NCI-H128 (cell line): ENCODE data around the gene SLC9A8.

ENCODE experiments used
- DNase-seq: peaks from one replicate; lab custom pipeline; 2025; ENCODE audit not compliant: unreplicated experiment; lab: John Stamatoyannopoulos, UW

The SLC9A8 gene

GRCh38 chr20:49811825-49812506 is 662 bp upstream of the SLC9A8 start:
- DNase-seq, result no peak

DNA sequence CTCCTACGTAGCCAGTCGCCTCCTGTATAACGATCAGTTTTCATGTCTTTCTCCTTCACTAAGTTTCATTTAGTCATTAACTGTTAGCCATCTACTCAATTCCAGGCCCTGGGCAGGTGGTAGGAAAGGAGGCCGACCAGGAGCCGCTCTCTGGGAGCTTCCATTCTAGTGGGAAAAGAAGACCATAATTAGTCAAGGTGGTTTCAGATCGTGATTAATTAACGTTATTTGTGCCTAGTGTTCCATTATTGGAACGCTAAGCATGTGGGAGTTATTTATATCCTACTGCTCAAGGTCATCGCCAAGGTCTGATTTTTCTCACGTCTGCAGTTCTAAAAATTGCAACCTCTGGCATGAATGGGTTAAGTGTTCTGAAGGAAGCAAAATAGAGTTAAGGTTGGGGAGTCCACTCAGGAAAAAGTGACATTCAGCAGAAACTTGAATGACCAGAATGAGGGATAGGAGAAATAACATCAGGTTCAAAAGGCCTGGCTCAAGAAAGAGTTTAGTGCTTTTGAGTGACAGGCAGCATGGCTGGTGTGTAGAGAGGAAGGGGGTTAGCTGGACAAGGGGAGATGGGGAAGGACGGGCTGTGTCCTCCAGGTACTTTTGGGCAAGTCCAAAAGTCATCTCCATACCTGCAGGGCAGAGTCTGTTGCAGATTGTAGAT is 812 bp downstream of the SLC9A8 start:
- no peak for DNase-seq

DNA sequence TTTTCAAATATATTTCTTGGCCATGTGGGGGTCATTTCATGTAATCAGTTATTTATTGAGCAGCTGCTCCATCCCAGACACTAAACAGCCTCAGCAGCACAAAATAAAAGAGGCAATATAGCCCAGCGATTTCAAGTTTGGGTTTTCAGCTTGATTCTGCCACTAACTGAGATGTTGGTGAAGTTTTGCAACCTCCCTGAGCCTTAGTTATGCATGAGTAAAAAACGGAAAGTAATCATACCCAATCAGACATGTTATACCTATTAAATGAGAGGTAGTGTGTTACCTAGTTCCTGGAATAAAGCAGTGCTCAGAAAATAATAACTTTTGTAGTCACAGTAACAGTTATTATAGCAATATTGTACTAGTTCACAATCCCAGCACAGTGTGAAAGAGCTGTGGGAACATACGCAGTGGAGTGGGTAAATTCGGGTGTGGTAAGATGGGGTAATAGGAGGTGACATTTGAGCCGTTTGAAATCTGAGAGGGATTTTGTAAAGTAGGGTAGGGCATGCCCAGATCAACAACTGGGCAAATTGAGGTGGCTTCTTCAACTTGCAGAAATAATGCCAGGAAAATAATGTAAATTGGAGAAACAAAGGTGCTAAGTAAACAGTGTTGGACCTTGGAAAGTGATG is 1.5 kb downstream of the SLC9A8 start:
- DNase-seq, result no peak

- DNase-seq, result no peak
Measured at GRCh38 chr20:49818816-49819215, 6.2 kb downstream of the SLC9A8 start.

DNA sequence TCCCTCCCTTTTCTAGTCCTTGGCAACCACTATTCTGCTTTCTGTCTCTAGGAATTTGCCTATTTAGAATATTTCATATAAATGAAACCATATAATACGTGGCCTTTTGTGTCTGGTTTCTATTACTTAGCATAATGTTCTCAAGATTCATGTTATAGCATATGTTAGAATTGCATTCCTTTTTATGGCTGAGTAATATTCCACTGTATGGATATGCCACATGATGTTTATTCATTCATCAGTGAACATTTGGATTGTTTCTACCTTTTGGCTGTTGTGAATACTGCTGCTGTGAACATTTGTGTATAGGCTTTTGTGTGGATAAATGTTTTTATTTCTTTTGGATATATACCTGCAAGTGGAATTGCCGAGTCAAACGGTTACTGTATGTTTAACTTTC is 7.1 kb downstream of the SLC9A8 start:
- no peak for DNase-seq

DNA sequence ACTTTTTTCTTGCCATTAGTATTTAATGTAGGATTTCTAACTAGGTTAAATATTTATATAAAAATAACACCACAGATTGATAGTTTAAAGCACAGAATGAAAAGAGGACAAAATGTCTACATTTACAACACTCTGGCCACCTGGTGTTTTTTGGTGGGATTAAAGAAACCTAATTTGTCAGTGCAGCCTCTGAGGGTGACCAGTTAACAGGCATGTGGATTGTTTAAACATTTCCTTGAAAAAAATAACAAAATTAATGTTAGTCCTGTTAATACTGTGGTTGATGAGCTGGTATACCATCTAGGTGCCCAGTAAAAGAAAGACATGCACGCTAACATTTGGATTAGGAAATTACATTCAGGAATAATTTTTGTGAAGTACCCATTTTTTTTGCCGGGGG is 8.8 kb downstream of the SLC9A8 start:
- no peak for DNase-seq

DNA sequence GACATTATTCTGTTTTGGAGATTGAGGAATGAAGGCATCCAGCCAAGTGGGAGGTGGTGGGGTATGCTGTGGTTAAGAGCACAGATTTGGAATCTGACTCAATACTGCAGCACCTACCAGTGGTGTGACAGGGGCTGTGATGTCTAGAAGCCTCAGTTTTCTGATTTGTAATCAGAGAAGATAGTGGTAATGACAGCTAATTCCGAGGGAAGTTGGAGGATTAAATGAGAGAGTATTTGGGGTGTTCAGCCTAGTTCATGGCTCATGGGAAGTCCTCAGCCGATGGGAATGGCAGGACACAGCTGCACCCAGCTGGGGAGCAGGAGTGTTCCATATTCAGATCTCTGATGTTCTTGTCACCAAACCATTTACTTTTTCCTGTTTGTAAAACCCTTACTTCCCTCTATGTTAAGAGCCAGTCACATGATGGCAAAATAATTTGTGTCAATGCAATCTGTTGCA is 9.3 kb downstream of the SLC9A8 start:
- no peak for DNase-seq

GRCh38 chr20:49823152-49823847 is 10.7 kb downstream of the SLC9A8 start:
- no peak for DNase-seq

DNA sequence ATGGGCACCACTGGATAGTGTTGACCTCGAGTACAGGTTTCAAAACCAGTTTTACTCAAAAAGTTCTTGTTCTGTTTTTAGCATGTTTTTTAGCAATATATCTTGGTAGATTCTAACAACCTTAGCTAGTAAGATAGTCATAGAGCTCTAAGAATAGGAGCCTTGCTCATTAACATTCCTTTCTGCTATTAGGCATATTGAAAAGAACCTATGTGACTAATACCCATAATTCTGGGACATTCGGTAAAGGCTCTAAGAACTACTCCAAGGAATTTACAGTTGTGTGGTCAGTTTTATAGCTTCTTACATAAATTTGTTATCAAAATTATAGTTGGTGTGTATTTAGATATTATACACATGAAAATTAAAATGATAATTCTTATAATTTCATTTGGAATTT is 11.6 kb downstream of the SLC9A8 start:
- no peak for DNase-seq

DNA sequence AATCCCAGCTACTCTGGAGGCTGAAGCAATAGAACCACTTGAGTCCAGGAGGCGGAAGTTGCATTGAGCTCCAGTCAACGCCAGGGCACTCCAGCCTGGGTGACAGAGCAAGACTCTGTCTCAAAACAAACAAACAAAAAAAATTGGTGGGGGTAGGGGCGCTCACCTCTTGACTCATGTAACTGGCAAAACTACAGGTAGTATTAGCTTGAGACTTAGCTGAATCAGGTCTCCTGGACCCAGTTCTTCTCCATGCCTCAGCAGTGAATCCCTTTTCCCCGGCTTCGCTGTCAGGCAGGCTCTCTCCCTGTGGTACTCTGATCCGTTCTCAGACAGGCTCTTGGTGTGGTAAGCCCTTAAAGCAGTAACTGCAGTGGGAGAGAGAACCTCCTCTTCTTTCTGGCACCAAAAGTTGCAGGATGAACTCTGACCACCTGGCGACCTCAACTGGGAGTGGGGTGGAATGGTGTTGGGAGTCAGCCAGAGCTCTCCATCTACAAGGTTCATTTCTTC is 12.9 kb downstream of the SLC9A8 start:
- DNase-seq, result no peak

GRCh38 chr20:49831022-49831769 is 18.6 kb downstream of the SLC9A8 start:
- no peak for DNase-seq

- DNase-seq, result no peak
Measured at GRCh38 chr20:49831770-49832631, 19.4 kb downstream of the SLC9A8 start.

GRCh38 chr20:49832632-49833327 is 20.2 kb downstream of the SLC9A8 start:
- DNase-seq, result no peak

DNA sequence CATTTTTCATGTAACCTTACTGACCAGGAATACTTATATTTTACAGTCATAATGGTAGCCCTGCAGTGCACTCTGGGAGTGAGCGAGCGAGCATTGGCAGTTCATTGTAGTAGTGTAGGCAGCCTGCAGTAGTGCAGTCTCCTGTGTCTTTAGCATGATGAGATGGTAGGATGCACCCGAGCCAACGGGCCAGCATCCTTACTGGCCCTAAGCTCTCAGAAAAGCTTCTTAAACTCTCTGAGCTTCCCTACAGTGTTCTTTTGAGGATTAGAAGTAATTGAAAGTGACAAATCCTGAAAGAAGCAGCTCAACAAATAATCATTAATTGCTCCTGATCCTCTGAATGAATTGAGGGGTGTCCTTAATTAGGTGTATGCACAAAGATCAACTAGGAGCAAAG is 20.9 kb downstream of the SLC9A8 start:
- no peak for DNase-seq

- DNase-seq, result no peak
Measured at GRCh38 chr20:49835031-49835430, 22.4 kb downstream of the SLC9A8 start.

- DNase-seq, result no peak
Measured at GRCh38 chr20:49838546-49838945, 25.9 kb downstream of the SLC9A8 start.

DNA sequence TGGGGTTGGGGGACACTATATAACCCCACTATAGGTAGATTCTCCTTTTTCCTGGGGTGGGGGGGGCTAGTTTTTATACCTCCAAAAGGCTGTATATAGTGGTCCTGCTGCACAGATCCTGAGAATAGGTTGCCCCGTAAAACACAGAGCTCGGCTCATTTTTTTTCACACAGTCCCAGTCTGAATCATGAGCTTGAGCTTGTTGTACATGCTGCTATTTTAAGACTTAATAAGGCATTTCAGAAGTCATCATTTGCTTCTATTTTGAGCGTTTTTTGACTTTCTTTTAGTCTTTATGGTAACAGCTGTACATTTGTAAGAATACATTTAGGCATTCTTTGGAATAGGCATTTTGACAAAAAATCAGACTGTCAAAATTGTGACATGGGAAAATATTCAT is 30.5 kb downstream of the SLC9A8 start:
- DNase-seq, result no peak

DNA sequence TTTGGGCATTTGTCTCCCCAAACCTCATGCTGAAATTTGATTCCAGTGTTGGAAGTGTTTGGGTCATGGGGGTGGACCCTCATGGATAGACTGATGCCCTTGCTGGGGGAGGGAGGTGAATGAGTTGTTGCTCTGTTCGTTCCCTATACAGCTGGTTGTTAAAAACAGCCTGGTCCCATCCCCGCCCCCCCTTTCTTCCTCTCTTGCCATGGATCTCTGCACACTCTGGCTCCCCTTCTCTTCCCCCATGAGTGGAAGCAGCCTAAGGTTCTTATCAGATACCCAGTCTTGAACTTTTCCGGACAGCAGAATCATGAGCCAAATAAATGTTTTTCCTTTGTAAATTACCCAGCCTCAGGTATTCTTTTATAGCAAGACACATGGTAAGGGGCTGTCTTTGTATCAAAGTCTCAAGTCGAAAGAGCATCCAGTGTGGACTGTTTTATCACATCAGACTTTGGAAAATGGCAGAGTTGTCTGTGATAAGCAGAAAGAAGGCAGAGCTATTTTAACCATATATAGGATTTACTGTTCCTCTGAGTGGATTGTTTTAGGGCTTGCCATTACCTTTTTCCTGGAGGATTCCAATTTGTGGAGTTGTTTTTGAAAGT is 31.2 kb downstream of the SLC9A8 start:
- DNase-seq, result no peak

- DNase-seq, result no peak
Measured at GRCh38 chr20:49845060-49845459, 32.4 kb downstream of the SLC9A8 start.
